Cardiac muscle cell (in vitro differentiated cells and primary cell): Measurements from ENCODE around the gene ZNF600. TPM values are rescaled to one million over a fixed set of nuclear protein-coding genes. Genes with fewer than 3 reads are reported as not detected.
"Not testable (repeated sequence)": the region's sequence is repeated elsewhere in the genome, so short reads cannot be mapped to it uniquely, and the experiment has no call there.

Experiments used
- DNase-seq, 2 donors: peaks; one replicate each; pipeline versions ENCODE4 v3.0.0 to v3.0.0-alpha.2; 2010 to 2017; ENCODE audit warnings: low read depth in 1 of 2, low spot score in 1 of 2
- H3K27ac ChIP-seq: fragments of 200-600 bp; sonication (generic); 2 replicates; pipeline ENCODE4 v1.5.1; 2016
- H3K27me3 ChIP-seq: fragments of 200-600 bp; sonication (generic); 2 replicates; pipeline ENCODE4 v1.6.0; 2016; ENCODE audit warnings: control low read depth
- H3K36me3 ChIP-seq: fragments of 200-600 bp; sonication (generic); 2 replicates; pipeline ENCODE4 v1.5.1; 2016; ENCODE audit warnings: control low read depth
- H3K4me1 ChIP-seq: fragments of 200-600 bp; sonication (generic); 2 replicates; pipeline ENCODE4 v1.8.1; 2017; ENCODE audit warnings: low read depth, mild to moderate bottlenecking, mixed run types
- H3K4me3 ChIP-seq: fragments of 200-600 bp; sonication (generic); 2 replicates; pipeline ENCODE4 v1.5.1; 2016; ENCODE audit warnings: mild to moderate bottlenecking
- H3K9me3 ChIP-seq: fragments of 200-600 bp; sonication (generic); 2 replicates; pipeline ENCODE4 v1.5.1; 2017; ENCODE audit warnings: low read depth, mild to moderate bottlenecking, control low read depth
- polyA plus RNA-seq: library from polyadenylated mRNA; unstranded; fragments of >200 nt; fragmentation: Nextera tagmentation; extraction: Ambion mirVana; gene quantifications from 2 replicates; pipeline ENCODE4 v1.2.1, GENCODE V29; 2016
- total RNA-seq: library from RNA; depleted of rRNA; stranded (reverse); fragments of >200 nt; gene quantifications from 2 replicates; pipeline ENCODE4 v1.2.3, GENCODE V29; 2016
- TF ChIP-seq, protein P1 (sequence below): IDR thresholded peaks from 2 replicates; pipeline ENCODE4 v1.5.1; 2012; ENCODE audit warnings: low read depth, mild to moderate bottlenecking, low read length

The ZNF600 gene
- total RNA-seq (1.6 and 2.0 TPM in 2 replicates), polyA plus RNA-seq (2.1 and 2.3 TPM in 2 replicates)

- not testable (repeated sequence) for H3K36me3 ChIP-seq, H3K27ac ChIP-seq, H3K9me3 ChIP-seq, H3K27me3 ChIP-seq, H3K4me1 ChIP-seq
- peak; percentile 85 to 88 for DNase-seq
- peak within 1 kb of the TSS; percentile 79 for H3K4me3 ChIP-seq
These were observed at the start of gene ZNF600 for GRCh38 chr19:52786464-52787354. Gene ZNF600, minus strand, starts transcription at chr19:52786791. Its CDS starts 7,903 bp downstream, at chr19:52778888.

DNA sequence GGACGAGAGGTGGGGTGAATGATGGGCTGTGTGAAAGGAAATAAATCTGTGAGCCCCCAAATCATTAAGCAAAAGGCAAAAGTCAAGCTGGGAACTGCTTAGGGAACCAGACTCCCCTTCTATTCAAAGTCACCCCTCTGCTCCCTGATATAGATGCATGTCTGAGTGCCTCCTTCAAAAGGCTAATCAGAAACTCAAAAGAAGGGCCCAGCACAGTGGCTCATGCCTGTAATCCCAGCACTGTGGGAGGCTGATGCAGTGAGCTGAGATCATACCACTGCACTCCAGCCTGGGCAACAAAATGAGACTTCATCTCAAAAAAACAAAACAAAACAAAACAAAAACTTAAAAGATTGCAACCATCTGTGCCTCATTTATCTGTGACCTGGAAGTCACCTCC, 47.7 kb upstream of the ZNF600 start:
- not testable (repeated sequence) for H3K36me3 ChIP-seq, H3K4me3 ChIP-seq, DNase-seq, H3K27me3 ChIP-seq, H3K4me1 ChIP-seq, H3K9me3 ChIP-seq, H3K27ac ChIP-seq

DNA sequence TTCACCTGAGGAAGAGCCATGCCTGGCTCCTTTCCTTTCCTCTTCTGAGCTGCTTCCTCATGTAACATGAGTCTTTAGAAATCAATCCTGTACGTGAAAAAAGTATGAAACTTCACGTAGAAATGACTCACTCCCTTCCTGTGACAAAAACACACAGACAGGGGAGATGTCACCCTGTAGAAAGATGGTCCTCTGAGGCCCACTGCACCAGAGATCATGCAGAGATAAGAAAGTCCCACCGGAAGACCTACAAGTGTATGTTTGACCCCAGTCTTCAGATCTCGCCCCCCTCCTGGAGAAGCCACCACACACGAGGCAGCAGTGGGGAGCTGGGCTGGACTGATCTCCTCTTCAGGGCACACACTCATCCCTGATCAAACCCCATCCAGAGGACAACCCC, 47.0 kb upstream of the ZNF600 start:
- not testable (repeated sequence) for H3K4me1 ChIP-seq, H3K9me3 ChIP-seq, DNase-seq, H3K36me3 ChIP-seq, H3K4me3 ChIP-seq, H3K27me3 ChIP-seq, H3K27ac ChIP-seq

DNA sequence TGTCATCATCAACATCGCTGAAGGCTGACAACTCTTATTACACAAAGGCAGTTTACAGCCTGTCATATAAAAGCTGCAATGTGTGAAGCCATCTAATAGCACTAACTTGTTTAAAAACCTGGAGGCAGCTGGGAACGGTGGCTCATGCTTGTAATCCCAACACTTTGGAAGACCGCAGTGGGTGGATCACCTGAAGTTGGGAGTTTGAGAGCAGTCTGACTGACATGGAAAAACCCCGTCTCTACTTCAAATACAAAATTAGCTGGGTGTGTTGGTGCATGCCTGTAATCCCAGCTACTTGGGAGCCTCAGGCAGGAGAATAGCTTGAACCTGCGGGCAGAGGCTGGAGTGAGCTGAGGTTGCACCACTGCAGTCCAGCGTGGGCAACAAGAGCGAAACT, 43.3 kb upstream of the ZNF600 start:
- H3K4me1 ChIP-seq, H3K27ac ChIP-seq, H3K27me3 ChIP-seq, DNase-seq, H3K4me3 ChIP-seq, H3K9me3 ChIP-seq, H3K36me3 ChIP-seq: not testable (repeated sequence)

GRCh38 chr19:52825765-52826164, 39.2 kb upstream of the ZNF600 start:
- no peaks in the 10 kb centered on the region for H3K27me3 ChIP-seq
- H3K9me3 ChIP-seq, result no peaks in the 10 kb centered on the region
- H3K27ac ChIP-seq, result no peak overlapping the region
- DNase-seq, result no peak
- H3K4me3 ChIP-seq, result no peak overlapping the region
- TF ChIP-seq, protein P1, sequence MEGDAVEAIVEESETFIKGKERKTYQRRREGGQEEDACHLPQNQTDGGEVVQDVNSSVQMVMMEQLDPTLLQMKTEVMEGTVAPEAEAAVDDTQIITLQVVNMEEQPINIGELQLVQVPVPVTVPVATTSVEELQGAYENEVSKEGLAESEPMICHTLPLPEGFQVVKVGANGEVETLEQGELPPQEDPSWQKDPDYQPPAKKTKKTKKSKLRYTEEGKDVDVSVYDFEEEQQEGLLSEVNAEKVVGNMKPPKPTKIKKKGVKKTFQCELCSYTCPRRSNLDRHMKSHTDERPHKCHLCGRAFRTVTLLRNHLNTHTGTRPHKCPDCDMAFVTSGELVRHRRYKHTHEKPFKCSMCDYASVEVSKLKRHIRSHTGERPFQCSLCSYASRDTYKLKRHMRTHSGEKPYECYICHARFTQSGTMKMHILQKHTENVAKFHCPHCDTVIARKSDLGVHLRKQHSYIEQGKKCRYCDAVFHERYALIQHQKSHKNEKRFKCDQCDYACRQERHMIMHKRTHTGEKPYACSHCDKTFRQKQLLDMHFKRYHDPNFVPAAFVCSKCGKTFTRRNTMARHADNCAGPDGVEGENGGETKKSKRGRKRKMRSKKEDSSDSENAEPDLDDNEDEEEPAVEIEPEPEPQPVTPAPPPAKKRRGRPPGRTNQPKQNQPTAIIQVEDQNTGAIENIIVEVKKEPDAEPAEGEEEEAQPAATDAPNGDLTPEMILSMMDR, result no peak
- no peaks in the 10 kb centered on the region for H3K4me1 ChIP-seq
- no peaks in the 10 kb centered on the region for H3K36me3 ChIP-seq

GRCh38 chr19:52823676-52824075, 37.1 kb upstream of the ZNF600 start:
- no peak for DNase-seq
- no peaks in the 10 kb centered on the region for H3K36me3 ChIP-seq
- H3K4me3 ChIP-seq, result no peak overlapping the region
- no peaks in the 10 kb centered on the region for H3K4me1 ChIP-seq
- H3K27me3 ChIP-seq, result no peaks in the 10 kb centered on the region
- no peaks in the 10 kb centered on the region for H3K9me3 ChIP-seq
- H3K27ac ChIP-seq, result no peak overlapping the region
- TF ChIP-seq, protein P1, result no peak

GRCh38 chr19:52821204-52821960, 34.8 kb upstream of the ZNF600 start, which contains the start of gene ZNF28:
Gene ZNF28, minus strand, starts transcription at chr19:52821633. Its CDS starts 3,675 bp downstream, at chr19:52817958.
- peak; percentile 54 to 66 for DNase-seq
- H3K4me3 ChIP-seq, result peak within 1 kb of the TSS; percentile 95
- not testable (repeated sequence) for H3K4me1 ChIP-seq, H3K27ac ChIP-seq, H3K9me3 ChIP-seq, H3K36me3 ChIP-seq, H3K27me3 ChIP-seq

DNA sequence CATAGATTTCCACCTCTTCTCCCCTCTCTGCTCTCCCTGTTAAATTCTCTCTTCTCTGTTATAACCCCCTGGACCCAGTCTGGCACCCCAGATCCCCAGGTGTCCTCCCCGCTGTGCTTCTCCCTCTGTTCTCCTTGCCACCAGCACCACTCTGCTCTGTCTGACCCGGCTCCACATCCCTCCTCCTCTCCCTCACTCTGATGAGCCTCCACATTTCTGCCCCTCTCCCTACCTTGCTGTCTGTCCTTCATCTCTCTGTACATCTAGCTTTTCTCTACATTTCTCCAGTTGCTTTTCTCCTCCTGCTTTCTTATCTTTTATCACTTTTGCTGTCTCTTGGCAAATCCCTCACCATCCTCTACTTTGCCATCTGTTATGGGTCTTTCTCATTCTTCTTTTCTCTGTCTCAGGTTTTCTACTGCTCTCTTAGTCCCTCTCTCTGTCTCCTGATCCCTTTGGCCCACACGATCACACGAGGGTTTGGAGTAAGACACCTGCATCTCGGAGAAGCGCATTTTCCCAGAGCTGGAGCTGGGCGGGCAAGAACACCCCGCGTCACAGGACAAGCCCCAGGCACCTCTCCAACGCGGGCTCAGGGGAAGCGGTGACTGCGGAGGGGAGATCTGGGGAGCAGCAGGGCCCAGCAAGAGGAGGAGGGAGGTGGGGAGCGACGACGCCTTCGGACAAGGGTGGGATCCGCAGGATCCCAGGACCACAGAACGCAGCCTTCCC, 34.0 kb upstream of the ZNF600 start:
- peak; percentile 8 to 28 for DNase-seq
- not testable (repeated sequence) for H3K27ac ChIP-seq, H3K27me3 ChIP-seq, H3K36me3 ChIP-seq, H3K4me1 ChIP-seq, H3K9me3 ChIP-seq
- H3K4me3 ChIP-seq, result peak overlapping the region; percentile 95
